Psoas muscle (tissue), 8 donors: ENCODE measurements around the gene HERC5. TPM values are rescaled to one million over a fixed set of nuclear protein-coding genes. Genes with fewer than 3 reads are reported as not detected.

Experiments used
- ATAC-seq, 4 donors: fragments of 200-7000 bp; cut with Tn5 transposase; one replicate each; pipeline ENCODE4 v1.9.1; 2020; ENCODE audit warnings: moderate library complexity in 3 of 4, mild to moderate bottlenecking in 2 of 4
- DNase-seq, 2 donors: peaks; one replicate each; pipeline ENCODE4 v3.0.0-alpha.2; 2020
- H3K27ac ChIP-seq: fragments of 200-600 bp; one replicate; pipeline ENCODE4 v1.8.0; 2022
- H3K27me3 ChIP-seq, 3 donors: fragments of 200-600 bp in 1 of 3; one replicate each; pipeline versions ENCODE4 v1.6.1 to v1.8.0; 2013 to 2022; ENCODE audit warnings: low read length in 2 of 3, mild to moderate bottlenecking in 2 of 3, moderate library complexity in 1 of 3; ENCODE audit not compliant: insufficient read depth in 3 of 3
- H3K36me3 ChIP-seq, 2 donors: fragments of 200-600 bp in 1 of 2; one replicate each; pipeline versions ENCODE4 v1.6.1 to v1.8.0; 2013 to 2022; ENCODE audit warnings: low read depth in 1 of 2, mild to moderate bottlenecking in 1 of 2, moderate library complexity in 1 of 2; ENCODE audit not compliant: insufficient read depth in 1 of 2
- H3K4me1 ChIP-seq: fragments of 200-600 bp; one replicate; pipeline ENCODE4 v1.8.0; 2022
- H3K4me3 ChIP-seq: fragments of 200-600 bp; one replicate; pipeline ENCODE4 v1.8.0; 2022; ENCODE audit warnings: mild to moderate bottlenecking
- H3K9me3 ChIP-seq: fragments of 200-600 bp; one replicate; pipeline ENCODE4 v1.8.0; 2022
- WGBS, 3 donors: extraction: QIAGEN DNeasy Blood & Tissue Kit; methylation state at CpG; one replicate each; pipeline versions ENCODE4 v1.1.6 to v1.1.7; 2013; 5-methylcytosine and 5-hydroxymethylcytosine counted together
- intact Hi-C, 2 donors: fragments of 100-400 bp; cut with DNase I; formaldehyde crosslinking; loops; one replicate each; pipeline versions ENCODE4 v1.11.0 to v1.14.2; 2022
- polyA plus RNA-seq, 3 donors: library from polyadenylated mRNA; stranded (reverse); fragments of 200-250 nt; gene quantifications; one replicate each; pipeline ENCODE4 v1.2.3, GENCODE V29; 2013
- total RNA-seq, 4 donors: library from RNA; stranded (reverse); fragmentation: NEBNext Ultra II Directional in 2 of 4; extraction: Animal tissue kit (Norgen Biotek cat#: 25700) in 2 of 4; gene quantifications; one replicate each; pipeline versions ENCODE4 v1.2.1 to v1.2.4, GENCODE V29; 2021 to 2023
- TF ChIP-seq, protein P1 (sequence below): fragments of 200-600 bp; IDR thresholded peaks from one replicate; pipeline ENCODE4 v1.8.0; 2022; ENCODE audit warnings: antibody characterized with exemption
- donor health status: healthy with polysubstance abuse.
- donor health status: DM: no; HTN: no; CAD: no; lungs with moderate emphysema.
- donor health status: Bipolar disorder and iron deficiency.
- donor health status: healthy.
- donor health status: DM: yes; HTN: yes; CAD: no.
- donor health status: DM: no; HTN: no; CAD: no.
- donor health status: DM: no; HTN: no; CAD: no.
- donor health status: DM: yes; HTN: yes; CAD: no.

HERC5 gene
- total and polyA plus RNA-seq, 7 donors = 0.42 to 2.8 (median 0.79) TPM

GRCh38 chr4:88439161-88439760, 17.7 kb upstream of the HERC5 start:
- TF ChIP-seq, protein P1, sequence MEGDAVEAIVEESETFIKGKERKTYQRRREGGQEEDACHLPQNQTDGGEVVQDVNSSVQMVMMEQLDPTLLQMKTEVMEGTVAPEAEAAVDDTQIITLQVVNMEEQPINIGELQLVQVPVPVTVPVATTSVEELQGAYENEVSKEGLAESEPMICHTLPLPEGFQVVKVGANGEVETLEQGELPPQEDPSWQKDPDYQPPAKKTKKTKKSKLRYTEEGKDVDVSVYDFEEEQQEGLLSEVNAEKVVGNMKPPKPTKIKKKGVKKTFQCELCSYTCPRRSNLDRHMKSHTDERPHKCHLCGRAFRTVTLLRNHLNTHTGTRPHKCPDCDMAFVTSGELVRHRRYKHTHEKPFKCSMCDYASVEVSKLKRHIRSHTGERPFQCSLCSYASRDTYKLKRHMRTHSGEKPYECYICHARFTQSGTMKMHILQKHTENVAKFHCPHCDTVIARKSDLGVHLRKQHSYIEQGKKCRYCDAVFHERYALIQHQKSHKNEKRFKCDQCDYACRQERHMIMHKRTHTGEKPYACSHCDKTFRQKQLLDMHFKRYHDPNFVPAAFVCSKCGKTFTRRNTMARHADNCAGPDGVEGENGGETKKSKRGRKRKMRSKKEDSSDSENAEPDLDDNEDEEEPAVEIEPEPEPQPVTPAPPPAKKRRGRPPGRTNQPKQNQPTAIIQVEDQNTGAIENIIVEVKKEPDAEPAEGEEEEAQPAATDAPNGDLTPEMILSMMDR = no peak
- no peaks in the 10 kb centered on the region for H3K36me3 ChIP-seq
- intact Hi-C loops = no loop called here

GRCh38 chr4:88440146-88440545, 16.8 kb upstream of the HERC5 start:
- intact Hi-C loops = no loop called here
- DNase-seq (no peak), ATAC-seq (no peak)
- Histone ChIP-seq H3K27me3 (no peaks in the 10 kb centered on the region), H3K27ac (no peak overlapping the region), H3K36me3 (no peaks in the 10 kb centered on the region), H3K4me3 (no peak overlapping the region), H3K4me1 (no peaks in the 10 kb centered on the region), H3K9me3 (no peaks in the 10 kb centered on the region)
- 88 to 100% (median 100%) methylated on average over 1 of the region's 1 CpG for WGBS, 3 donors
- TF ChIP-seq, protein P1 = no peak

More at GRCh38 chr4:88439161-88439760, 17.7 kb upstream of the HERC5 start:
- 87 to 98% (median 93%) methylated on average over 3 of the region's 3 CpGs for WGBS, 3 donors
- H3K27ac ChIP-seq = no peak overlapping the region
- no peaks in the 10 kb centered on the region for H3K27me3 ChIP-seq
- DNase-seq (no peak), ATAC-seq (no peak)
- no peak overlapping the region for H3K4me3 ChIP-seq
- H3K9me3 ChIP-seq = no peaks in the 10 kb centered on the region
- H3K4me1 ChIP-seq = no peaks in the 10 kb centered on the region

GRCh38 chr4:88441696-88442095, 15.2 kb upstream of the HERC5 start:
- no peaks in the 10 kb centered on the region for H3K36me3 ChIP-seq
- DNase-seq (no peak), ATAC-seq (no peak)
- H3K27me3 ChIP-seq = no peaks in the 10 kb centered on the region
- intact Hi-C loops = no loop called here
- H3K9me3 ChIP-seq = no peaks in the 10 kb centered on the region
- no peak overlapping the region for H3K4me3 ChIP-seq
- H3K27ac ChIP-seq = no peak overlapping the region
- TF ChIP-seq, protein P1 = no peak
- H3K4me1 ChIP-seq = no peaks in the 10 kb centered on the region

DNA sequence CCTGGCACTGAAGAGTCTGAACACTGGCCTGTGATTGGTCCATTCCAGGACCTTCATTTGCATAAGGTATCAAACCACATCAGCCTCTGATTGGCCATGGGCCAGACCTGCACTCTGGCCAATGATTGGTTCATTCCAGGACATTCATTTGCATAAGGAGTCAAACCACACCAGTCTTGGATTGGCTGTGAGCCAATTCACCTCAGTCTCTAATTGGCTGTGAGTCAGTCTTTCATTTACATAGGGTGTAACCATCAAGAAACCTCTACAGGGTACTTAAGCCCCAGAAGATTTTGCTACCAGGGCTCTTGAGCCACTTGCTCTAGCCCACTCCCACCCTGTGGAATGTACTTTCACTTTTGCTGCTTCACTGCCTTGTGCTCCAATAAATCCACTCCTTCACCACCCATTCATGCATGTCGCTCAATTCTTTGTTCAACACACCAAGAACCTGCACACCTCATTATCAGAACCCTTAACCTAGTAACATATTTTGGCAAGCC, 14.2 kb upstream of the HERC5 start:
- H3K4me3 ChIP-seq = no peak overlapping the region
- intact Hi-C loops = no loop called here
- WGBS, 3 donors = 97 to 98% (median 97%) methylated on average over 1 of the region's 1 CpG
- H3K9me3 ChIP-seq = no peaks in the 10 kb centered on the region
- no peaks in the 10 kb centered on the region for H3K4me1 ChIP-seq
- H3K27me3 ChIP-seq = no peaks in the 10 kb centered on the region
- TF ChIP-seq, protein P1 = no peak
- H3K36me3 ChIP-seq = no peaks in the 10 kb centered on the region
- DNase-seq (no peak), ATAC-seq (no peak)
- no peak overlapping the region for H3K27ac ChIP-seq

- no peak overlapping the region for H3K27ac ChIP-seq
- intact Hi-C loops = no loop called here
- ATAC-seq = no peak
- TF ChIP-seq, protein P1 = no peak
- no peaks in the 10 kb centered on the region for H3K36me3 ChIP-seq
- no peaks in the 10 kb centered on the region for H3K4me1 ChIP-seq
- 89 to 91% (median 90%) methylated on average over 5 of the region's 5 CpGs for WGBS, 3 donors
- H3K27me3 ChIP-seq = no peaks in the 10 kb centered on the region
- no peak overlapping the region for H3K4me3 ChIP-seq
- H3K9me3 ChIP-seq = no peaks in the 10 kb centered on the region
- no peak for DNase-seq
Measured at GRCh38 chr4:88443486-88443885, 13.4 kb upstream of the HERC5 start.
